NCI-H510A treated with DMSO at 0.1 percent for 48 hours (cell line): ENCODE data around the gene GPR162.
"Not testable (repeated sequence)": the region's sequence is repeated elsewhere in the genome, so short reads cannot be mapped to it uniquely, and the experiment has no call there.

ENCODE experiments used
- DNase-seq: peaks from one replicate; lab custom pipeline; 2025; lab: John Stamatoyannopoulos, UW

Gene GPR162

DNA sequence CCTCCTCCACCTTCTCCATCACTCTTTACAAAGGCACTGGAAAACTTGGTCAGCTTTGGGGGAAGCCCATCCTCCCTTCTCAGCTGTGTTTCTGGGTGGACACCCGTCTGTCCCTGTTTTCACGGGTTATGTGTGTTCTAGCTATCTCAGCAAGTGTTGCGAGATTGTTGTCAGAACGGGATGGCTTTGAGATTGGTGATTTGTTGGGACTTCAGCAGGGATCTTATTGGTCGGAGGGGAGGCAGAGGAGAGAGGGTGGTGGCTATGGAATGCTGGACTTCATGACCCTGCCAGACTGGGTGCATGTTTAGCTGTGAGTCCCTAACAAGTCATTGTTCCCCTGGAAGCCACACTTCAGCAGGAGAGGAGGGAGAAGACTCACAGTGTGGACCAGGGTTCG is 32.4 kb downstream of the GPR162 start:
- no peak for DNase-seq

- DNase-seq, result no peak
Observed at GRCh38 chr12:6855322-6855721, 33.7 kb downstream of the GPR162 start.

- DNase-seq, result no peak
Observed at GRCh38 chr12:6858799-6859198, 37.2 kb downstream of the GPR162 start.

DNA sequence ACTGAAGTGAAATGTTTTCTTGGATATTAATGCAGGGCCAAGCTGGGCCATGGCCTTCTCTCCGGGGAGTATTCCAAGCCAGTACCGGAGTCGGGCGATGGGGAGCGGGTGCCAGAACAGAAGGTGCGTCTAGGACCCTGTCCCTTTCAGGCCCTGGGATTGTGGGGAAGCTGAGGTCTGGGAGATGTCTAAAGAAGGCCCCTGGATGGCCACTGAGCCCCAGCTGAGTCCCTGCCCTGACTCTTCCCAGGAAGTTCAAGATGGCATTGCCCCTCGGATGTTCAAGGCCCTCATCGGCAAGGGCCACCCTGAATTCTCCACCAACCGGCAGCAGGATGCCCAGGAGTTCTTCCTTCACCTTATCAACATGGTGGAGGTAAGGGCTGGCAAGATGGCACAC is 38.5 kb downstream of the GPR162 start:
- no peak for DNase-seq

- DNase-seq, result no peak
Observed at GRCh38 chr12:6860942-6861341, 39.3 kb downstream of the GPR162 start.

GRCh38 chr12:6861391-6861790 is 39.8 kb downstream of the GPR162 start:
- DNase-seq, result no peak

GRCh38 chr12:6863033-6863432 is 41.4 kb downstream of the GPR162 start:
- DNase-seq, result no peak

DNA sequence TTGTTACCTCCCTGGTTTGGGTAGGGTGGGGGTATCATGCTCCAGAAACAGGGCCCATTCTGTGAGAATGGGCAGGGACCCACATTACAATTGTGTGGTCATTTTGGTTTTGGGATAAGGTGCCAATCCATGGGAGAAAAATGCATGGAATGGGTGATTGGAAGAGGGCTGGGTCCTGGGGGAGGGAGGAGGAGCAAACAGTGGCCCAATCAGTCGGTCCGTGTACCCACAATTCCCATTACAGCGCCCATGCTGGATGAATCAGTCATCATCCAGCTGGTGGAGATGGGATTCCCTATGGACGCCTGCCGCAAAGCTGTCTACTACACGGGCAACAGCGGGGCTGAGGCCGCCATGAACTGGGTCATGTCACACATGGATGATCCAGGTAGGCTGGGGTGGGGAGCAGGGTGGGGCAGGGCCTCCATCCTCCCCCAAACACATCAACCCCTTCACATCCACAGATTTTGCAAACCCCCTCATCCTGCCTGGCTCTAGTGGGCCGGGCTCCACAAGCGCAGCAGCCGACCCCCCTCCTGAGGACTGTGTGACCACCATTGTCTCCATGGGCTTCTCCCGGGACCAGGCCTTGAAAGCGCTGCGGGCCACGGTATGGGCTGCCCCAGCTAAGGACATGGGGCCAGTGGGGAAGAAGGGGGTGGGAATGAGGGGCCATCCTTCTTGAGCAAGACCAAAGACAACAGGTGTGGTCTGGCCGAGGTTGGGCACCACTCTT is 42.1 kb downstream of the GPR162 start:
- no peak for DNase-seq

GRCh38 chr12:6865307-6865706 is 43.7 kb downstream of the GPR162 start:
- DNase-seq, result not testable (repeated sequence)

DNA sequence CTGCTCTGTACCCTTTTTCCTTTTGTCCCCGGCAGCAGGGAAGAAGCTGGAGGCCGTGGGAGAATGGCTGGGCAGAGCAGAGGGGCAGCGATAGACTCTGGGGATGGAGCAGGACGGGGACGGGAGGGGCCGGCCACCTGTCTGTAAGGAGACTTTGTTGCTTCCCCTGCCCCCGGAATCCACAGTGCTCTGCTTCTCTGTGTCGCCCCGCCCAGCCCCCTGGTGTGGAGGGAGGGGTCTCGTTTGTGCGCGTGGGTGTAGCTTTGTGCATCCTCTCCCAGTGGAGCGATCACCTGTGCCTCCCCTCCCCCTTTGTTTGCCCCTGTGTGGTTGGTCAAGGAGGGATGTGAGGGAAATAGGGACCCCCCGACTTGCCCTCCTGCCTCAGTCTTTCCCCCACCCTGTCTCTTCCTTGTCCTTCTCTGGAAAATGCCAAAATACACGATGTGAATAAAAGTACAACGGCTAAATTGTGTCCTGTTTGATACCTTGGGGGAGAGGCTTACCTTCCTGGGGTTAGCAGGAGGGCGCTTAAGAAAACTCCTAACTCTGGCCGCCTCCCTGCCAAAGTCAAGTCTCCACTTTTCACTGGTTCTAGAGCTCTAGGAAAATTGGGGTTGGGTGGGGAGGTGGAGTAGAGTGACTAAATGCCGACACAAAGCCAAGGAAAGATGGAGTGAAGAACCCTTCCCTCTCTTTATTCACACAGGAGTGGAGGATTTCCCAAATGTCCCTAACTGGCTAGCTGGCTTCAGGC is 44.7 kb downstream of the GPR162 start:
- no peak for DNase-seq

DNA sequence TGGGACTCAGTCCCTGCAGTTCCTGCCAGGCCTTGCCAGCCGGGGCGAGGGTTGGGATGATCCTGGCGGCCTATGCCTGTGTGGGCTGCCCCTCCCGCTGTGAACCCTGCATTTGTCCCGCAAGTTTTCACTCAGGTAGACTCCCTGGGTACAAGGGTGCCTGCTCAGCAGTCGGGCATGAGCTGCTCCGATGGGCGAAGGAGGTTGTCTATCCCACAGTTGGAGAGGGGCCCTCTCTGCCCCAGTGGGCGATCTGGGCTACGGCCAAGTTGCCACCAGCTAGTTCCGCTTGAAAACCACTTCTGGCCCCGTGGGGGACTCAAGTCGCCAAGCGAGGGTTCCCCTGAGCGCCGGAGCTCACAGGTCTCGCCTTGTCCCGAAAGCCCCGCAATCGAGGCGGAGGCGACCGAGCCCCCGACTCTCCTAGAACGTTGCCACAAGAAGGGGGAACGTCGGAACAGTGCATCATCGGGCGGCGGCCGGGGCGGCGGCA is 45.3 kb downstream of the GPR162 start:
- no peak for DNase-seq

DNA sequence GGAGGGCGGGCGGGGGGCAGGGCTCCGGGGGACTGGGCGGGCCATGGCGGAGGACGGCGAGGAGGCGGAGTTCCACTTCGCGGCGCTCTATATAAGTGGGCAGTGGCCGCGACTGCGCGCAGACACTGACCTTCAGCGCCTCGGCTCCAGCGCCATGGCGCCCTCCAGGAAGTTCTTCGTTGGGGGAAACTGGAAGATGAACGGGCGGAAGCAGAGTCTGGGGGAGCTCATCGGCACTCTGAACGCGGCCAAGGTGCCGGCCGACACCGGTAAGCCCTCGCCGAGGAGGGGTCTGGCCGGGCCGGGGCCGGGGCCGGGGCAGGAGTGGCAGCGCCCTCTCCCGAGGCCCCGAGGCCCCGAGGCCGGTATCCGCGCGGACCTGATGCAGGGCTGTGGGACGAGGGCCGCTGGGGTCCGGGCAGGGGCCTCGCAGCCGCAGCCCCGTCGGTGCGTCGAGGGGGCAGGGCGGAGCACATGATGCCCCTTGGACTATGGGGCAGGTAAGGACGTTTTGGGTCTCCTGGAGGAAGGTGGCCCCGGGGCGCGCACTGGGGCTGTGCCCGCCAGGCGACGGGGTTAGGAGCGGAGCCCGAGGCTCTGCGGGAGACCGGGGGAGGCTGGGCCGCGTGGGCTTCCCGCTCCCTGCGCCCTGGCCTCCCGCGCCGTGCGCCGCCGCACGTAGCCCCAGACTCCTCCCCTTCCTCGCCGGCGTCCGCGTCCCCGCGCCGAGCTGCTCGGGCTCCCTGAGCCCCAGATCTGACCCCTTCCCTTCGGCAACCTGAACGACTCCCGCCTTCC is 46.0 kb downstream of the GPR162 start, which contains the start of gene TPI1:
TPI1 (plus strand) TSS at position 119 of the 798 bp plus-strand sequence; CDS start at position 155, 36 bp downstream.
- peak; percentile 47 for DNase-seq

- no peak for DNase-seq
Observed at GRCh38 chr12:6868211-6869048, 46.8 kb downstream of the GPR162 start.

- DNase-seq, result peak; percentile 51
Observed at GRCh38 chr12:6869049-6870021, 47.7 kb downstream of the GPR162 start.

DNA sequence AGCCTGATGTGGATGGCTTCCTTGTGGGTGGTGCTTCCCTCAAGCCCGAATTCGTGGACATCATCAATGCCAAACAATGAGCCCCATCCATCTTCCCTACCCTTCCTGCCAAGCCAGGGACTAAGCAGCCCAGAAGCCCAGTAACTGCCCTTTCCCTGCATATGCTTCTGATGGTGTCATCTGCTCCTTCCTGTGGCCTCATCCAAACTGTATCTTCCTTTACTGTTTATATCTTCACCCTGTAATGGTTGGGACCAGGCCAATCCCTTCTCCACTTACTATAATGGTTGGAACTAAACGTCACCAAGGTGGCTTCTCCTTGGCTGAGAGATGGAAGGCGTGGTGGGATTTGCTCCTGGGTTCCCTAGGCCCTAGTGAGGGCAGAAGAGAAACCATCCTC is 48.7 kb downstream of the GPR162 start:
- not testable (repeated sequence) for DNase-seq

GRCh38 chr12:6871052-6871957 is 49.7 kb downstream of the GPR162 start:
- DNase-seq, result peak; percentile 31

DNA sequence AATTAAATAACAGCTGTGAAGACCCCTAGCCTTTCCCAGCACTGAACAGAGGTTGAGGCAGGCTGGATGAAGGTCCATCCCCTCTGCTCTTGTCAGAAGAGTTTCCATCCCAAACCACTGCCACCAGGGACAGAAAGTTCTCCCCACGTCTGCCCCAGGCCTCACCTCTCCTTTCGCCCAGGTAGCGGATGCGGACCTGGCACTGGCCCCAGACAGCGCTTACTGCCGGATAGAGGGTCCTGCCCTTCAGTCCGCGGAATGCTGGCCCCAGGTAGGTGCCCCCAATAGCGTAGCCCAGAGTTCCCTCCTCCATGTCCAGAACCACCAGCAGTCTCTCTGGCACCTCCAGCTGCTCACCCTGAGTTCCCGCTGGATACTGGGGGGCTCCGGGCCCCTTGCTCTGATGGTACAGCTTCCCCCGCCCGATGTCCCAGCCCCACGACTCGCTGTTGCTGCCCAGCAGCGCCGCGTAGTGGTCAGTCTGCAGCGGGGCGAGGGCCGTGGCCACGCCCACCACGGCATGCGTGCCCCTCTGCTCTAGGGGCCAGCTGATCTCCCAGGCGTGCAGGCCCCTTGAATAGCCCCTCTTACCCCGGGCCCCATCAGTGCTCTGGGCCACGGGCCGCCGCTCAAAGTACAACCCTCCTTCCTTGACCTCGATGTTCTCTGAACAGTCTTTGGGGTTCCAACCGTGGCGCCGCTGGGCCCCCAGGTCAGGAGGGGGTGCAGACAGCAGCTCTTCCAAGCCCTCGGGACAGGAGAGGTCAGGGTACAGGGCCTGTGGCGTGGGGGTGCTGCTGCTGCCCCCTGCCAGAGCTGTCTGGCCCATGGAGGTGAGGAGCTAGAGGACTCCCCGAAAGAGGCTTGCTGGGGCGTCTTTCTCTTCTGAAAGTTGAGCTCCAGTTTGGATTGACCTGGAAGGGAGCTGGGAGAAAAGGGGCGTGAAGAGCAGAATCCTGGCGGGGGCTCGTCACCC is 50.7 kb downstream of the GPR162 start:
- peak; percentile 40 for DNase-seq
